H7 (cell line): ENCODE results near the gene NAV2. TPM values are rescaled to one million over a fixed set of nuclear protein-coding genes. Genes with fewer than 3 reads are reported as not detected.
A peak's percentile ranks its signal among the peaks of the same experiment; 100 is the strongest.

Source experiments
- DNase-seq: peaks from one replicate; pipeline ENCODE4 v3.0.0; 2012
- H3K27me3 ChIP-seq: 2 replicates; pipeline ENCODE4 v1.6.0; 2011; ENCODE audit warnings: mild to moderate bottlenecking, low read length; ENCODE audit not compliant: control insufficient read depth, insufficient read depth
- H3K36me3 ChIP-seq: replicated peaks from 2 replicates; pipeline ENCODE4 v1.5.1; 2011; ENCODE audit warnings: low read length; ENCODE audit not compliant: control insufficient read depth, insufficient read depth
- H3K4me3 ChIP-seq: 2 replicates; pipeline ENCODE4 v1.5.1; 2011; ENCODE audit warnings: low read depth, mild to moderate bottlenecking, control low read depth, low read length, moderate library complexity; ENCODE audit not compliant: insufficient read depth
- total RNA-seq: library from RNA; depleted of rRNA; stranded (reverse); fragments of >200 nt; shearing (Covaris generic); gene quantifications from 2 replicates; pipeline ENCODE4 v1.2.3, GENCODE V29; 2014

The NAV2 gene
- total RNA-seq, 1 experiment from 2014 or later = 11.1 TPM

- H3K4me3 ChIP-seq = no peak overlapping the region
- no peaks in the 10 kb centered on the region for H3K27me3 ChIP-seq
- DNase-seq = no peak
- peaks cover 5% of the 10 kb centered on the region for H3K36me3 ChIP-seq
Observed at GRCh38 chr11:19838994-19839768, 126.5 kb downstream of the NAV2 start.

DNA sequence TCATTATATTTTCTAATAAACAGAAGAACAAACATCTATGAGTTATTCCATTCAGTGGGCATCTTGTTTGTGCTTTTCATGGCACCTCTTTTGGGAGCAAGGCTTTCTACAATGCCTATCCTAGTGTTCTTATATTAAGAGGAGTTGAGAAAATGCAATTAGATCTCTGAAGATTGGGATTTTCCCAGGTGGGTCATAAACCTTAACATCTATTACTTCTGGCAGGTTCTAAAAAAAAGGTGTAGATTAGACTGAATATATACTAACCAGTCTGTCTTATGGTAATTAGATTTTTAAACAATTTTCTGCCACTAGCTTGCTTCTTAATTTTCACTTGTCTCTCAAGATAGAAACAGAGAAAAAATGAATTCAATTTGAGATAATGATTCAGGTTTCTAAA is 128.3 kb downstream of the NAV2 start:
- no peak for DNase-seq
- Histone ChIP-seq H3K36me3 (no peaks in the 10 kb centered on the region; the same call in 1 of the 2 replicates), H3K27me3 (no peaks in the 10 kb centered on the region)

DNA sequence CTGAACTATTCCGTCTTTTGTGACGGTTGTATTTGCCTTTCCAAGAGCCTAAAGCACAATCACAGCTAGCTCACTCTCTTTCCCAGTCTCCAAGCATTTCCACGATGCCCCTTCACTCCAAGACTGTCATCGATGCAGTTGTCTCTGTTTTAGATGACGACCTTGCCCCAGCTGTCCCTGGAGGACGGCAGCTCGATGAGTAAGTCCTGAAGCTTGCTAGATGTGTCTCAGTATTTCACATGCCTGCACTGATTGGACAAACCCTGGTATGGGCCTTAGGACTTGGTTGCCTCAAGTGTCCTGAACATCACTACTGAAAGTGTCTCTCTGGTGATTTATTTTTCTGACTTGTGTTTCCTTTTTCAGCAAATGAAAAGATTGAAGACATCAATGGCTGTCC is 129.9 kb downstream of the NAV2 start:
- no peak for DNase-seq
- no peaks in the 10 kb centered on the region; the same call in 1 of the 2 replicates for H3K36me3 ChIP-seq
- no peak overlapping the region for H3K4me3 ChIP-seq
- no peaks in the 10 kb centered on the region for H3K27me3 ChIP-seq

More for the DNA sequence above, 128.3 kb downstream of the NAV2 start:
- H3K4me3 ChIP-seq = no peak overlapping the region

- Histone ChIP-seq H3K36me3 (no peaks in the 10 kb centered on the region; the same call in 1 of the 2 replicates), H3K27me3 (no peaks in the 10 kb centered on the region), H3K4me3 (no peak overlapping the region)
- no peak for DNase-seq
Observed at GRCh38 chr11:19843079-19843478, 130.4 kb downstream of the NAV2 start.

DNA sequence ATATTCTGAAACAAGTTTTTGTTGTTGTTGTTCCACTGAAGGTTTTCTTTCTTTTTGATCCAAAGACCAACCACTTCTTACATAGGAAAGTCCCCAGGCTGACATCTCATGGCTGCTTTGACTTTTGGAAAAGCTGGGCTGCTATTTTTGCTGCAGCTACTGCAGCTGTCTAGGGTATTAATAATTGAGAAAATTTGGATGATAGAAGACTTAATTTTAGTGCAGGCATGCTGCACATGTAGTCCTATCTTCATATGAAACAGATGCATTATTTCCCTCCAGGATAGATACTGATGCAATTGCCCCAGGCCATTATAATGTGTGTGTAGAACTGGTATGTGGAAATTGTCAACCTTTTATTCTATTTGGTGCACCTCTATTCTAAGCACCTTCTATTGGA is 131.4 kb downstream of the NAV2 start:
- DNase-seq = no peak
- Histone ChIP-seq H3K4me3 (no peak overlapping the region), H3K27me3 (no peaks in the 10 kb centered on the region), H3K36me3 (no peaks in the 10 kb centered on the region; the same call in 1 of the 2 replicates)

DNA sequence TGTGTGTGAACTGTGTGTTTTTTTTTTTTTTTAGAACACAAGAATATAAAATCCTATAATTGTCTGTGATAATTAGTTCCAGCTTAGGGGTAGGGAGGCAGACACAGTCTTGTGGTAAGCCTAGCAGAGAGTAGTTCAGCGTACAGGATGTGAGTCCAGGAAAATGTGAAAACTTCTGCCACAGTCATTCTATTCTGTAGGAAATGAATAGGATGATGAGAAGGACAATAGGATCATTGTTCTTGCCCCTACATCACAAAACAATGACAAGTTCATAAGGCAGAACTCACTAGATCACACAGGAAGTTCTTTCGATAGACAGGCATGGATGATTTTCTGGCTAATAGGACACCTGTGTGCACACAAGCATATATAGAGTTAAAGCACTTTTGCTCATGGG is 132.2 kb downstream of the NAV2 start:
- H3K4me3 ChIP-seq = no peak overlapping the region
- H3K36me3 ChIP-seq = no peaks in the 10 kb centered on the region
- no peak for DNase-seq
- no peaks in the 10 kb centered on the region for H3K27me3 ChIP-seq

DNA sequence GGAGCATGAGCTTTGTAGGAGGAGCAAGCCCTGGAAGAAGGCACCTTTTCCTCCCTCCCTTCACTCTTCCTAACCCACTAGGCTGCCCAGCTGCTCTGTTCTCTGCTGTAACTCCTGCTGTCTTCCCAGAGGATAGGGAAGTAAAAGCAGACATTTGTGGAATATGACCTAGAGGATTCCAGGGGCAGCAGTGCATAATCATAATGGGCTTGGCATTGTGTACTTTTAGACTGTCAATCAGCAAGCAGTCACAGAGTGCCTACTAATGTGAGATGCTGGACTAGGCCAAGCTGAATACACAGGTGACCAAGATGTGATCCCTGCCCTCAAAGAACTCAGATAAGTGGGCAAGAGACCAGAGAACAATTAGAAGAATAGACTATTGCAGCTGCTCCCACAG is 133.0 kb downstream of the NAV2 start:
- no peak for DNase-seq
- Histone ChIP-seq H3K4me3 (no peak overlapping the region), H3K27me3 (no peaks in the 10 kb centered on the region), H3K36me3 (no peaks in the 10 kb centered on the region)

DNA sequence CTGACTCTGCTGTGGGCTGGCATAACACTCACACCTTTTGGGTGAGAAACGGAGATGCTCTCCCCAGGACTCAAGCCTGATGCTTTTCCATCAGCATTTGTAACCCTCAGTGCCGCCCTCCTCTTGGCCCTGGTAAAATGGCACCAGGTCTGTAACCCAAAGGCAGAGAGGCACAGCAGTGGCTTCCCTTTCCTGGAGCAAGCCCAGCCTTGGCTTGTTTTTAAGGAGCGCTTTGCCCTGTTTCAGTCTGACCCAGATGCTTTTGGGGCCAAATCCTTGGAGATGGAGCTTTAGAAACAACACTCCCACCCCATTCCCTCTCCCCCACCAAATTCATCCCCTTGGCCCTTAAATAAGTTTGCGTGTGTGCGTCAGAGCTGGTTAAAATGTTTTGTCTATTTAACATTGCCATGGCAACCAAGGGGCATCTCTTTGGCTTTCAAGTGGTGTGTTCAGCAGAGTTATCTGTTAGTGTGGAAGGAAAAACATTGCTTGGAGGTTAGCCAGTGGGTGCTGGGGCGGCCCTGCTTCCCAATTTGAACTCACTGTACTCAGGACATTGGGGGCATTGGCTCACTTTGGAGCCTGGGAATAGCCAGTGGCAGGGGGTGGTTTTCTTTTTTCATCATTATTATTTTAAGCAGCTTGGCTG is 134.1 kb downstream of the NAV2 start:
- no peak for DNase-seq
- no peaks in the 10 kb centered on the region for H3K27me3 ChIP-seq
- no peaks in the 10 kb centered on the region for H3K36me3 ChIP-seq
- no peak overlapping the region for H3K4me3 ChIP-seq

DNA sequence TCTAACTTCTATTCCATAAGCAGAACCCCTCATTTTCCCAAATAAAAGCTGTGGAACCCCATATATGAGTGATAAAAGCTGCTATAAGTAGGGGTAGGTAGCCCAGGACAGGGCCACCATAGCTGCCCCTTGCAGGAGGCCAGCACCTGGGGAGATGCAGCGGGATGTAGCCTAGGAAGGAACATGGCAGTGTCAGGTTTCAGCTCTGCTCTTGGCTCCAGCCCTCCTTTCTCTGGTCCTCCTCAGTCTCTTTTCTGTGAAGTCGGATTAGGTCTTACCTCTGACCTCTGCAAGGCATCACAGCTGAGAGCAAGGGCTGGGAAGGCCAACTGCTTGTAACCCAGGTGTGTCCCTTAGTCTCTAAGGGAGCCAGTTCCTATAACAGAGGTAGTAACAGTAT is 135.6 kb downstream of the NAV2 start:
- Histone ChIP-seq H3K4me3 (no peak overlapping the region), H3K36me3 (no peaks in the 10 kb centered on the region), H3K27me3 (no peaks in the 10 kb centered on the region)
- DNase-seq = peak; percentile 59

DNA sequence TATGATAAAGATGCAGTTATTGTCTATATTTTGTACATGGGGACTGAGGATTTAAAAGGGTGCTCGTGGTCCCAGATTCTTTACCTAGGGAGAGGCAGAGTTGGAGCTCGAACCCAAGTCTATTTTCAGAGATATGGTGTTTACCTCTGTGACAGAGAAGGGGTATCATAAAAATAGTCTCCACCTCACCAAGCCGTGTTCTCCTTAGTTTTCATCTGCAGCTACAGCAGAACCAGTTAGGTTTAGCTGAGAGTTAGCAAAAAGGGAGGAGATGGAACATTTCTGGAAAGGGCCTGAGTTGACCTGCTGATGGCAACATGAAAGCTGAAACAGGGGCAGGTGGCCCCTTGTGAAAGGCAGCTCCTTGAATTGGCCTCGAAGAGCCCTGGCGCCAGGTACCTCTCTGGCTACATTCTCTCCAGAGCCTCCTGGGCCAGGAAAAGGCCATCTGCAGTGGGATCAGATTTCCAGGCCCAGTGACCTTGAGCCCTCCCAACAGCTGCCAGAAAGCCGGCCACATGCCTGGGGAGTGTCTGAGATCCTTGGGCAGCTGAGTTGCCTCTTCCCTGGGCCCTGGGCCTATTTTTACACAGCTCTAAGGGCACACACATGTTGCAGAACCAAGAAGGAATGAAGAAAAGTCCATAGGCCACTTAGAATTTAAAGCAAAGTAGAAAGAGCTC is 136.6 kb downstream of the NAV2 start:
- no peaks in the 10 kb centered on the region for H3K36me3 ChIP-seq
- no peaks in the 10 kb centered on the region for H3K27me3 ChIP-seq
- no peak for DNase-seq
- no peak overlapping the region for H3K4me3 ChIP-seq

- no peaks in the 10 kb centered on the region for H3K27me3 ChIP-seq
- DNase-seq = no peak
- no peak overlapping the region for H3K4me3 ChIP-seq
- H3K36me3 ChIP-seq = no peaks in the 10 kb centered on the region
Observed at GRCh38 chr11:19849947-19850593, 137.4 kb downstream of the NAV2 start.

DNA sequence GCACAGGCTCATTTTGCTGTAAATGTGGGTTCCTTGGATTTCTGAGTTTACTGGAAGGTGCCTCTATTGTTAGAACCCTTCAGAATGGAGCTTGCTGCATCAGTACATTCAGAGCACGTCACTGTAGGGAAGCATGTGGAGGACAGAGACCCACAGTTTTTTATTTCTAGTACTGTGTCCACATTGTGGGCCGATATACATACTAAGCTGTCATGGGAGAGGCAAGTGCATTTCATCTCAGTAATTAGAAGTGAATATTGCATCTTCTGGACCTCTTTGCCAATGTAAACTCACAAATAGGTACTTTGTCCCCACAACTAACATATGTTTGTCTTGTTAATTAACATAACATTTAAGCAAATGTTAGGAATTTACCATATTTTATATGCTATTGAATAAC is 139.7 kb downstream of the NAV2 start:
- Histone ChIP-seq H3K4me3 (no peak overlapping the region), H3K27me3 (no peaks in the 10 kb centered on the region), H3K36me3 (no peaks in the 10 kb centered on the region; the same call in 1 of the 2 replicates)
- no peak for DNase-seq

DNA sequence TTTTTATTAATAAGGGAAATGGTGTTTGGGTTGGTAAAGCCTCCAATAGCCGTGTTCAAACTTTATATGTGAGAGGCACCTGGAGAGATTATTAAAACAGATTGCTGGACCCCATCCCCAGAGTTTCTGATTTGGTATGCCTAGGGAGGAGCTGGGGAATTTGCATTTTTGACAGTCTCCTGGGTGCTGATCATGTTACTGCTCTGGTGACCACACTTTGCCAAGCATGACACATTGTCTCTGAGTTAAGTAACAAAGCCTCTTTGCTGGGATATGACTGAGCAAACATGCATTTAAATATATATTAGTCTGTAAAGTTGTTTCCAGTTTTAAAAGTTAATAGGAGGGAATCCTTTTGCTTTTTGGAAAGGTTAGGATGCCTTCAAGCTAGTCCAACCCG is 140.4 kb downstream of the NAV2 start:
- no peak for DNase-seq
- Histone ChIP-seq H3K4me3 (no peak overlapping the region), H3K27me3 (no peaks in the 10 kb centered on the region), H3K36me3 (no peaks in the 10 kb centered on the region; the same call in 1 of the 2 replicates)

- no peaks in the 10 kb centered on the region; the same call in 1 of the 2 replicates for H3K36me3 ChIP-seq
- DNase-seq = no peak
- H3K4me3 ChIP-seq = no peak overlapping the region
- no peaks in the 10 kb centered on the region for H3K27me3 ChIP-seq
Observed at GRCh38 chr11:19853920-19854319, 141.3 kb downstream of the NAV2 start.
